HUES64 (cell line): ENCODE measurements around the gene PFKP.
A peak's percentile ranks its signal among the peaks of the same experiment; 100 is the strongest.
"Not testable (repeated sequence)": the region's sequence is repeated elsewhere in the genome, so short reads cannot be mapped to it uniquely, and the experiment has no call there.

Source experiments
- H3K27ac ChIP-seq: 2 replicates; pipeline ENCODE4 v1.7.0; 2013; ENCODE audit warnings: low read depth, low read length, inconsistent platforms
- H3K27me3 ChIP-seq: 2 replicates; pipeline ENCODE4 v1.6.1; 2013; ENCODE audit warnings: mild to moderate bottlenecking, low read length; ENCODE audit not compliant: insufficient read depth
- H3K36me3 ChIP-seq: 2 replicates; pipeline ENCODE4 v1.6.1; 2013; ENCODE audit warnings: mild to moderate bottlenecking, low read length; ENCODE audit not compliant: insufficient read depth
- H3K4me1 ChIP-seq: 2 replicates; pipeline ENCODE4 v1.6.1; 2013; ENCODE audit warnings: mild to moderate bottlenecking, low read length, moderate library complexity; ENCODE audit not compliant: insufficient read depth
- H3K4me3 ChIP-seq: 2 replicates; pipeline ENCODE4 v1.5.1; 2013; ENCODE audit warnings: mild to moderate bottlenecking, low read length, moderate library complexity
- H3K9ac ChIP-seq: 2 replicates; pipeline ENCODE4 v1.6.1; 2013; ENCODE audit warnings: mild to moderate bottlenecking, low read depth, low read length
- H3K9me3 ChIP-seq: 2 replicates; pipeline ENCODE4 v1.6.1; 2013; ENCODE audit warnings: low read depth, low read length; ENCODE audit not compliant: insufficient read depth
- WGBS: fragments of 150-250, 120-280 bp; methylation state at CpG from one replicate; pipeline ENCODE4 v1.1.7; 2013; ENCODE audit warnings: missing lambda C conversion rate; 5-methylcytosine and 5-hydroxymethylcytosine counted together

PFKP gene

DNA sequence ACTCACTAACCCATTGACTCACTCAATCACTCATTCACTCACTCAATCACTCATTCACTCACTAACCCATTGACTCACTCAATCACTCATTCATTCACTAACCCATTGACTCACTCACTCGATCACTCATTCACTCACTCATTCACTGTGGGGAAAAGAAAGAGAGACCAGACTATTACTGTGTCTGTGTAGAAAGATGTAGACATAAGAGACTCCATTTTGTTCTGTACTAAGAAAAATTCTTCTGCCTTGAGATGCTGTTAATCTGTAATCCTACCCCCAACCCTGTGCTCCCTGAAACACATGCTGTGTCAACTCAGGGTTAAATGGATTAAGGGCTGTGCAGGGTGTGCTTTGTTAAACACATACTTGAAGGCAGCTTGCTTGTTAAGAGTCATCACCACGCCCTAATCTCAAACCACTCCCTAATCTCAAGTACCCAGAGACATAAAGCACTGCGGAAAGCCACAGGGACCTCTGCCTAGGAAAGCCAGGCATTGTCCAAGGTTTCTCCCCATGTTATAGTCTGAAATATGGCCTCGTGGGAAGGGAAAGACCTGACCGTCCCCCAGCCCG, 5.9 kb upstream of the PFKP start:
- H3K9ac ChIP-seq, H3K27ac ChIP-seq, H3K4me1 ChIP-seq, H3K9me3 ChIP-seq, H3K36me3 ChIP-seq, H3K4me3 ChIP-seq: not testable (repeated sequence)
- WGBS, result 67% methylated on average over 3 of the region's 6 CpGs
- H3K27me3 ChIP-seq, result peaks cover 14% of the 10 kb centered on the region

DNA sequence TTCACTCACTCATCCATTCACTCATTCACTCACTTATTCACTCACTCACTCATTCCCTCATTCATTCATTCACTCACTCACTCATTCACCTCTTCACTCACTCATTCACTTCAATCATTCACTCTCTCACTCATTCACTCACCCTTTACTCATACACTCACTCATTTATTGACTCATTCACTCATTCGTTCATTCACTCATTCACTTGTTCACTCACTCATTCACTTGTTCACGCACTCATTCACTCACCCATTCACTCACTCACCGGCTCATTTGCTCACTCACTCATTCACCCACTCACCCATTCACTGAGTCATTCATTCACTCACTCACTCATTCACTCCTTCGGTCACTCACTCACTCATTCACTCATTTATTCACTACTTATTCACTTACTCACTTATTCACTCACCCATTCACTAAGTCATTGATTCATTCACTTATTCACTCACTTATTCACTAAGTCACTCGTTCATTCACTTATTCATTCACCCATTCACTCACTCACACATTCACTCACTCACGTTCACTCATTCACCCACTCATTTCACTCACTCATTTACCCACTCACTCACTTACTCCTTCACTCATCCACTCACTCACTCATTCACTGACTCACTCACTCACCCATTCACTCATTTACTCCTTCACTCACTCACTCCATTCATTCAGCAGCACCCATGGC, 4.7 kb upstream of the PFKP start:
- 56% methylated on average over 5 of the region's 6 CpGs for WGBS
- Histone ChIP-seq H3K4me3 (no peak overlapping the region), H3K27me3 (peaks cover 19% of the 10 kb centered on the region), H3K27ac (no peak overlapping the region), H3K4me1 (no peaks in the 10 kb centered on the region), H3K36me3 (no peaks in the 10 kb centered on the region), H3K9ac (no peak overlapping the region), H3K9me3 (no peaks in the 10 kb centered on the region)

DNA sequence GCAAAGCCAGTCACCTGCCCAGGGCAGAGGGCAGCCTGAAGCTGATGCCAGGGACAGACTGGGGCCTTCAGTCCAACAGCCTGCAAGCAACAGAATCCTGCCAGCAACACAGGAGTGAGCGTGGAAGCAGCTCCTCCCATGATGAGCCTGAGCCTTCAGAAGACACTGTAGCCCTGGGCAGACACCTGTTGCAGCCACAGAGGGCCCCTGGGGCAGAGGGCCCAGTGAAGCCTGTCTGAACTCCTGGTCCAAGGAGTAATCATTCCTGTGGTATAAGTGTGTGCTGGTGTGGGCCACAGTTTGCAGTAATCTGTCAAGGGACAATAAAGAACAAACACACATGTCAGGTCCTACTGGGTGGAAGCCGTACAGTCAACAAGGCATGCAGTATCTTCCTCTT, 2.9 kb upstream of the PFKP start:
- H3K36me3 ChIP-seq, result no peaks in the 10 kb centered on the region

DNA sequence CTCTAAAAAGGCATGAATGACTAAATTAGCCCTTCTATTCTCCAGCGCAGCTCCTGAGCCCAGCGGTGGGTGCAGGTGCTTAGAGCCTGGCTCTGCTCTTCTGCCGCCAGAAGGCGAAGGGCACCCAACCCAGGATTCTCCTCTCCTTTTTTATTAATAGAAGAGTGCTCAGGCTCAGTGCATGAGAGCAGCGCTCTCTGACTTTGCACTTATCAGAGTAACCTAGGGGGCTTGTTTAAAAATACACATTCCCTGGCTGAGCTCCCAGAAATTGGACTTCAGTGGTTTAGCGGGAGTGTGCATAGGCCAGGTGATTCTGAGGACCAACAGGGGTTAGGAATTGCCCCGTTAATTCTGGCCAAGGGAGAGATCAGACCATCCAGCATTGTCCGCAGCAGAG, 1.7 kb upstream of the PFKP start:
- Histone ChIP-seq H3K9me3 (no peaks in the 10 kb centered on the region), H3K36me3 (peaks cover 12% of the 10 kb centered on the region), H3K4me3 (no peak overlapping the region), H3K9ac (no peak overlapping the region), H3K4me1 (peaks cover 4% of the 10 kb centered on the region; the same call in 1 of the 2 replicates), H3K27ac (no peak overlapping the region), H3K27me3 (peaks cover 19% of the 10 kb centered on the region)
- 86% methylated on average over 8 of the region's 8 CpGs for WGBS

More for the DNA sequence above, 2.9 kb upstream of the PFKP start:
- H3K9ac ChIP-seq, result no peak overlapping the region
- H3K27ac ChIP-seq, result no peak overlapping the region
- H3K4me3 ChIP-seq, result no peak overlapping the region
- 95% methylated on average over 2 of the region's 2 CpGs for WGBS
- H3K9me3 ChIP-seq, result no peaks in the 10 kb centered on the region
- peaks cover 19% of the 10 kb centered on the region for H3K27me3 ChIP-seq
- H3K4me1 ChIP-seq, result peaks cover 1% of the 10 kb centered on the region; the same call in 1 of the 2 replicates

DNA sequence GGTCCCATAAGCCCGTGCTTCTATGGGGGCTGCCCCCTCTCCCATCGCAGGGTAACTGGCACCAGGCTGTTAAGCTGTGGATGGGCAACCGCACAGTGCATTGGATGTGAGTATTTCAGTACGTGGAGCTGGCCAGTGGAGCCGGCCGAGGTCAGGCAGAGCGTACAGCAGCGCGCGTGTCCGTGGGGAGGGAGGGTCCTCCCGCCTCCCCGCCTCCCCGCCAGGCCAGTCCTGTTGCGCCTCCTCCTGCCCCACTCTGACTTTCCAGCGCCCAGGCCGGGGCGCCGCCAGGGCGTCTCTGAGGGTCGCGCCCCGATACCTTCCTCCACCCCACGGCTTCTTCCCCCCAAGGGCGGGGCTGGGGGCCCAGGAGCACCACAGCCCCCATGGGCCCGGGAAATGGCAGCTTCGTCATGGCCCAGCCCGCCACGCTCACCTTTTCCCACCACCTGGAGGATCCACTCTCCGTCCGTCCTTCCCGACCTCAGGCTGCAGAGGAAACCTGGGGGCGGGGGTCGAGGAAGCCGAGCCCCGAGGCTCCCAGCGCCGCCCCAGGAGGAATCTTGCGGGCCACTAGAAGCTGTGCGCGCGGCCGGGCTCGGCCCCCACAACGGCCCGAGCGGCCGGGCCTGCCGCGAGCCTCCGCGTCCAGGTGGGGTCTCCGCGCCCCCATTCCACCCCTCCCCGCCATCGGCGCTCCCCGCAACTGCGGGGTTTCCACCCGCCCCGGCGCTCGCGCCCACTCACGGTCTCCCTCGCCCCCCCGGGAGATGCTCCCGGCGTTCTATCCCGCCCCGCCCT, 831 bp upstream of the PFKP start:
- Histone ChIP-seq H3K4me1 (peaks cover 4% of the 10 kb centered on the region; the same call in 1 of the 2 replicates), H3K4me3 (peak overlapping the region; percentile 84), H3K9ac (peak overlapping the region; percentile 35; the same call in 1 of the 2 replicates), H3K27ac (no peak overlapping the region), H3K9me3 (no peaks in the 10 kb centered on the region), H3K27me3 (peaks cover 19% of the 10 kb centered on the region), H3K36me3 (peaks cover 20% of the 10 kb centered on the region)
- 6% methylated on average over 71 of the region's 71 CpGs for WGBS

DNA sequence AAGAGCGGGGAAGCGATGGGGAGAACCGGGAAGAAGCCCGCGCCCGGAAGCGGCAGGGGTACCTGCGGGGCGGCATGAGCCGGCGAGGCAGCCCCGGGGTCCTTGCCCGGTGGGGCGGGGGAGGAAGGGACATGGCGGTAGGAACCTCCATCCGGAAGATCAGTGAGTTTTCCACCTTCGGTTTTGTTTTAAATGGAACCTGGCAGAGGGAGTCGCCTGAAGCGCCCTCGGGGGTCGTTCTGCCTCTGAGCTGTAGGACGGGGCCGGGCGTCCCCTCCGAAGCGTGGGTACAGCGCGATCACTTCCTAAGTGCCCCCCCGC, 471 bp downstream of the PFKP start:
- peaks cover 8% of the 10 kb centered on the region; the same call in 1 of the 2 replicates for H3K4me1 ChIP-seq
- peak overlapping the region; percentile 79 for H3K9ac ChIP-seq
- peaks cover 19% of the 10 kb centered on the region for H3K27me3 ChIP-seq
- no peaks in the 10 kb centered on the region for H3K9me3 ChIP-seq
- H3K4me3 ChIP-seq, result peak overlapping the region; percentile 84
- under 1% methylated on average over 29 of the region's 29 CpGs for WGBS
- no peak overlapping the region for H3K27ac ChIP-seq
- peaks cover 31% of the 10 kb centered on the region for H3K36me3 ChIP-seq

DNA sequence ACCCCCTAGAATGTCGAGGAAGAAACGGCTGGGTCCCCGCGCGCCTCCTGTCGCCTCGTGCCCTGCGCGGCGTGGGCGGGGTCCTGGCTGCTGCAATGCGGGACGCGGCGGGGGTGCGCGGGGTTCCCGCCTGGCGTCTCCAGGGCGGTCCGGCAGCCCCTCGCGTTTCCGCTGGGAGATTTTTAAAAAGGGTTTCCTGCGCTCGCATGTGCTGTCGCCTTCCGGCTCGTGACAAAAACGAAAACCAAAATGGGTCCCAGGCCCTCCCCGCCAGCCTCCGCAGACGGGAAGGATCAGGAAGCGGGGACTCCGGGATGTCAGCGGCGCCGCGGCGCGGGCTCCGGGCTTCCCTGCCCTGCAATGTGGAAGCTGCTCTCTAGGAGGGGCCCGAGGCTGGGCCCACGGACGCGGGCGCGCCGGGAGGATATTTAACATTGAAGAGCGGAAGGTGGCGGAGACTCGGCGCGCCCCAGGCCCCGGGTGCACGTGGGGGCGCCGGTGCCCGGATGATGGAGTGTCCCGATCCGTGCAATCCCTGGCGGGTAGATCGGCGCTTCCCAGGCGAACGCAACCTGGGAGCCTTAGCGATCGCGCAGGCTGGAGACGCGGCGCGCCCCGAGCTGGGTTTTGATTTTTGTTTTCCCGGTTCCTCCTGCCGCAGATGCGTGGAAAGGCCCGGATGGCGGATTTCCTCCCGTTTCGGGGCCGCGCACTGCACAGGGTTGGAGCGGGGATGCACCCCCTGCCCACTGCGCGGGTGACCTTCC, 1.0 kb downstream of the PFKP start:
- H3K9ac ChIP-seq, result peak overlapping the region; percentile 79
- peak overlapping the region; percentile 84 for H3K4me3 ChIP-seq
- no peak overlapping the region for H3K27ac ChIP-seq
- H3K36me3 ChIP-seq, result peaks cover 31% of the 10 kb centered on the region
- H3K4me1 ChIP-seq, result peaks cover 14% of the 10 kb centered on the region
- H3K9me3 ChIP-seq, result no peaks in the 10 kb centered on the region
- H3K27me3 ChIP-seq, result peaks cover 19% of the 10 kb centered on the region
- under 1% methylated on average over 86 of the region's 86 CpGs for WGBS

DNA sequence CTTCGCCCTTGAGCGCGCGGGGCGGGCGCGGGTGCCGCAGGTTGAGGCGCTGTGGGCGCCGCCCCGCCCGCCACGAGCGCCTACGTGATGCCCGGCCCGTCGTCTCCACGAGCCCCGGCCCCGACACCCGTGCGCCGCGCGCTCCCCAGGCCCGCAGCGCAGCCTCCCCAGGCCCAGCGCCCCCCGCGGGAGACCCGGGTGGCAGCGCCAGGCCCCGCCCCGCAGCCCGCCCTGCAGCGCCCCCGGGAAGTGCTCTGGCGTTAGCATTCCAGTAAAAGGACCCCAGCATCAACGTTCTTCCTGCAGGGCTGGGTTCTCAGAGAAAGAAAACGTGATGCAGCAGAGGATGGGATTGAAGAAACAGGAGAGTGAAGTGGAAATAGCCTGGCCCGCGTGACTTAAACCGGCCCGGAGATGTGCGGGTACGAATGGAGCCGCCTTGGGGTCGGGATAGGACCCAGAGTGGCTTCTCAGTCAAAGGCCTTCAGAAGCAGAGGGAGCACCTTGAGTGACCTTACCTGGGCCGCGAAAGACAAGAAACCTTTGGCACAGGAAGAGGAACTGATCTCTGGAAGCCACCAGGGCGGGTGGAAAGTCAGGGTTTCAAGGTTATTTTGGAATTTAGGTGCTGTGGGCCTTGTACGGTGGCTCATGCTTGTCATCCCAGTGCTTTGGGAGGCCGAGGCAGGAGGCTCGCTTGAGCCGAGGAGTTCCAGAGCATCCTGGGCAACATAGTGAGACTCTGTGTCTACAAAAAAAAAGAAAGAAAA, 1.8 kb downstream of the PFKP start:
- H3K9ac ChIP-seq, result peak overlapping the region; percentile 79
- no peak overlapping the region for H3K27ac ChIP-seq
- 15% methylated on average over 57 of the region's 57 CpGs for WGBS
- H3K4me1 ChIP-seq, result peaks cover 14% of the 10 kb centered on the region
- H3K36me3 ChIP-seq, result peaks cover 34% of the 10 kb centered on the region
- no peaks in the 10 kb centered on the region for H3K9me3 ChIP-seq
- peaks cover 19% of the 10 kb centered on the region for H3K27me3 ChIP-seq
- peak overlapping the region; percentile 84 for H3K4me3 ChIP-seq

DNA sequence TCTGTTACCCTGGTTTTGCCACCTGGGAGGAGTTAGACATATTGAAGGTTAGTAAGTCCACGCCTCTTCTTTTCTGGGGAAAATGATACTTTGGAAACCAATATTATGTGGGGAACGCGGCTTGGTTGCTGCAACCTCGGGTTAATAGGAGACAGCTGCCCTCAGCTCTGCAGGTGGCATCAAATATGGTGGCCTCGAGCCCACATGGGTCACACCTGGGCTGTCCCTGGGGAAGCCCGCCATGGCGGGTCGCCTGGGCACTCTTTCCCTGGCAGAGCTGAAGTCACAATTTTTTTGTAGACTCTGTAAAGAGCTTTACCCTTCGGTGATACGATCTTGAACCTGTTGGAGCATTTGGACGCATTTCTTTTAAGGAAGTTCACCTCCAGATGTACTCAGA, 2.5 kb downstream of the PFKP start:
- peaks cover 34% of the 10 kb centered on the region for H3K36me3 ChIP-seq
- peaks cover 14% of the 10 kb centered on the region for H3K4me1 ChIP-seq
- 95% methylated on average over 11 of the region's 11 CpGs for WGBS
- H3K9ac ChIP-seq, result no peak overlapping the region
- no peak overlapping the region for H3K27ac ChIP-seq
- H3K4me3 ChIP-seq, result peak overlapping the region; percentile 84; the same call in 1 of the 2 replicates
- H3K9me3 ChIP-seq, result no peaks in the 10 kb centered on the region
- H3K27me3 ChIP-seq, result peaks cover 19% of the 10 kb centered on the region

DNA sequence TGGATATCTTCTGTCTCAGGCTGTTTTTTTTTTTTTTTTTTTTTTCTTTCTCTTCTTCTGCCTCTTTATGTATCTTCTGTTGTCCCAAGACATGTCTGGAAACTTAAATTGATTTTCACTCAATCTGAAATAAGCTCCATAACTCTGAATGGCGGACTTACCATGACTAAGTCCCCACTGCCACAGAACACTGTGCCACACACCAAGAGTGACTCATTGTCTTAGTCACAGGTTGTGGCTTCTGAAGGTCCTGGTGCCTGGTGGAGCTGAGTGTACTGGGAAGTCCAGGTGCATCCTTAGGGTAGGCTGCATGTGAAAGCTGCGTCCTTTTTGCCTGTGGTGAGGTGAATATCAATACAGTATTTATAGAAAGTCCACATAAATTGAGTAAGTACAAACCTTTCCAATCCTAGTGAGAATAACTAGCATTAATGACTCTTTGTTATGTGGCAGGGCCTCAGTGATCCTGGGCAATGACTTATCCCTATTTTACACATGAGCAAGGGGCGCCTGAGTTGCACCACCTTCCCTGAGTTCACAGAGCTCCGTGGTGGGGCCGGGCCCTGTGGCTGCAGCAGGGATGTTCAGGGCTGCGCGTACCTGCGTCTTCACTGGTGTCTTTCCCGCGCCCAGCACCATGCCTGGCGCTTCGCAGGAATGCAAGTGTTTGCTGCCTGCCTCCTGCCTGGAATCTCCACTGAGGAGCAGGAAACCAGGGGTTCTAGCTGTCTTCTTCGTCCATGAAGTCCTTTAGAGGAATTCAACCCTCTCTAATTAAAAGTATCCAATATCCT, 4.3 kb downstream of the PFKP start:
- peaks cover 3% of the 10 kb centered on the region for H3K27me3 ChIP-seq
- no peak overlapping the region for H3K9ac ChIP-seq
- no peaks in the 10 kb centered on the region for H3K9me3 ChIP-seq
- H3K36me3 ChIP-seq, result peaks cover 37% of the 10 kb centered on the region
- H3K4me3 ChIP-seq, result no peak overlapping the region
- peaks cover 14% of the 10 kb centered on the region for H3K4me1 ChIP-seq
- 96% methylated on average over 12 of the region's 13 CpGs for WGBS
- no peak overlapping the region for H3K27ac ChIP-seq
